ENCODE results near the gene THUMPD2. TPM values are rescaled to one million over a fixed set of nuclear protein-coding genes. Genes with fewer than 3 reads are reported as not detected.
"Not testable (repeated sequence)": the region's sequence is repeated elsewhere in the genome, so short reads cannot be mapped to it uniquely, and the experiment has no call there.

THUMPD2 gene, protein sequence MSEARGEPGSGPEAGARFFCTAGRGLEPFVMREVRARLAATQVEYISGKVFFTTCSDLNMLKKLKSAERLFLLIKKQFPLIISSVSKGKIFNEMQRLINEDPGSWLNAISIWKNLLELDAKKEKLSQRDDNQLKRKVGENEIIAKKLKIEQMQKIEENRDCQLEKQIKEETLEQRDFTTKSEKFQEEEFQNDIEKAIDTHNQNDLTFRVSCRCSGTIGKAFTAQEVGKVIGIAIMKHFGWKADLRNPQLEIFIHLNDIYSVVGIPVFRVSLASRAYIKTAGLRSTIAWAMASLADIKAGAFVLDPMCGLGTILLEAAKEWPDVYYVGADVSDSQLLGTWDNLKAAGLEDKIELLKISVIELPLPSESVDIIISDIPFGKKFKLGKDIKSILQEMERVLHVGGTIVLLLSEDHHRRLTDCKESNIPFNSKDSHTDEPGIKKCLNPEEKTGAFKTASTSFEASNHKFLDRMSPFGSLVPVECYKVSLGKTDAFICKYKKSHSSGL
- 7.9 TPM for total RNA-seq
- long read RNA-seq, transcript THUMPD2-204 (10 exons, 1,970 nt), result major isoform, 9 of 25 reads
- long read RNA-seq, partial matches to known transcripts, result 3 of 25 reads
- long read RNA-seq, other reads (novel, unspliced or antisense), result 12 of 25 reads

DNA sequence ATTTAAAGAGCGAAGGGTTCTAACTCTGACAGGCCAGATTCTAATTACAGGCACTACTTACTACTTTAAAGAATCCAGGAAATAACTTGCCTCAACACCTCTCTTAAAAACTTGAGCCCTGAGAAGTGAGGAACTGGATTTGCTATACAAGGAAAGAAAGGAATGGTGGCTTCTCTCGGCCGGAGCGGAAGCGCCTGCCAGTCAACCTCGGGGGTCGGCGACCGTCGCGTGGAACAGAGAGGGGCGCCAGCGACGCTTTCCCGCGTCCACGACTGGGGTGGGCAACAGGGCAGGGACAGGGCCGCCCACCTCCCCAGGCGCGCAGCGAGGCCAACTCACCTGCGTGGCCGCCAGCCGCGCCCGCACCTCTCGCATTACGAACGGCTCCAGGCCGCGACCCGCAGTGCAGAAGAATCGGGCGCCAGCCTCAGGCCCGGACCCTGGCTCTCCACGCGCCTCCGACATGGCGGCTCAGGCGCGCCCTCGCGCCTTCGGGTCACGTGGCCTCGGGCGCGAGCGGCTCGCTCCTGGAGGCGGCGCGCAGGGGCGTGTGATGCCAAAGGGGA lies at the start of gene THUMPD2:
THUMPD2 (minus strand) TSS at position 484 of the 566 bp plus-strand sequence; CDS start at position 465, 19 bp downstream.
- peak; percentile 90 for DNase-seq (ENCODE audit: low spot score)

DNA sequence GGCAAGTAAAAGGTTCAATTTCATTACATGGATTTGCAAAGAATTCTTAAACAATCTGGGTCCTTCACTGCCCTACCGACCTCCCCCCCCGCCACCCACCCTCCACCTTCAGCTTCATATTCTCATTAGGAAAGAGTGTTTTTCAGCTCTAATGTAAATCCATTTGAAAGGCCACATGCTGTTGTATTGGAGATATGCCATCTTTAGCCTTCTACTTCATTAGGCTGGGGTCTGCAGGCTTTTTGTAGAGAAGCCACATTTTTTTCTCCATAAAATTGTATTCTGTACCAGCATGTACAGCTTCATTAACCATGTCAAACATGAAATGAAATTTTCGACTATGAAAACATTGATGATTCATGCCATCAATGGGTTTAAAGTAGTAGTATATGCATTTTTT lies 42.8 kb upstream of the THUMPD2 start:
- no peak for DNase-seq (ENCODE audit: low spot score)

- no peak for DNase-seq (ENCODE audit: low spot score)
Measured at GRCh38 chr2:39816845-39817244, 37.8 kb upstream of the THUMPD2 start.

GRCh38 chr2:39816428-39816827 lies 37.4 kb upstream of the THUMPD2 start:
- DNase-seq (ENCODE audit: low spot score), result no peak

- DNase-seq (ENCODE audit: low spot score), result no peak
Measured at GRCh38 chr2:39805936-39806608, 27.0 kb upstream of the THUMPD2 start.

DNA sequence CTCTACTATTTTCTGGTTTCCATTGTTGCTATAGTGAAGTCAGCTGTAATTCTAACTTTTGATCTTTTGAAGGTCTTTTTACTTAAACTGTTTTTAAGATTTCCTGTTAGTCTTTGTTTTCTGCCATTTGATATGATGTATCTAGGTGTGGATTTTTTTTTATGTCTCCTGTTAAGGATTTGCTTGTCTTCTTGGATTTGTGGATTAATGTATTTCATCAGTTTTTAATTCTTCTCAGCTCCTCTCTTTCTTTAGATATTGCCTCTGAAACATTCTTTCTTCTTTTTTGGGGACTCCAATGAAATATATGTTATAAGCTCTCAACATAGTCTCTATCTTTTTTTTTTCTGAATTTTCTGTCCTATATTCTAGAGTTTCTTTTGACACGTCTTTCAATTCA lies 24.8 kb upstream of the THUMPD2 start:
- DNase-seq (ENCODE audit: low spot score), result no peak

DNA sequence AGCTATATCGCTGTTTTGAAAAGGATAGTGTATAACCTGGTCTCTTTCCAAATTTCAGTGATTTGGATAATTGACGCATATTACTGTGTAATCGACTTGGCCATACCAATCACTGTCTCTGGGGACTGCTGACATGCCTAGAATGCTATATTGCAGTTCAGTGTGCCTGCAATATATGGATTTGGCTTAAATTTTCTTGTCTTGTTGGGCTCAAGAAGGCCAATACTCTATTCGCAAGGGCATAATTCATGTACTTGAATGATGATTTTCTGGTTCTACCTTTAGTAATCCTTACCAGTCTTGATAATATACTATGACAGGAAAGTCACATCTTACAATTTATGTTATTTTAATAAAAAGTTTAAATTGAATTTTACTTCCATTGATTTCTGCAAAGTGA lies 21.7 kb upstream of the THUMPD2 start:
- no peak for DNase-seq (ENCODE audit: low spot score)

- DNase-seq (ENCODE audit: low spot score), result no peak
Measured at GRCh38 chr2:39796134-39796533, 17.1 kb upstream of the THUMPD2 start.

DNA sequence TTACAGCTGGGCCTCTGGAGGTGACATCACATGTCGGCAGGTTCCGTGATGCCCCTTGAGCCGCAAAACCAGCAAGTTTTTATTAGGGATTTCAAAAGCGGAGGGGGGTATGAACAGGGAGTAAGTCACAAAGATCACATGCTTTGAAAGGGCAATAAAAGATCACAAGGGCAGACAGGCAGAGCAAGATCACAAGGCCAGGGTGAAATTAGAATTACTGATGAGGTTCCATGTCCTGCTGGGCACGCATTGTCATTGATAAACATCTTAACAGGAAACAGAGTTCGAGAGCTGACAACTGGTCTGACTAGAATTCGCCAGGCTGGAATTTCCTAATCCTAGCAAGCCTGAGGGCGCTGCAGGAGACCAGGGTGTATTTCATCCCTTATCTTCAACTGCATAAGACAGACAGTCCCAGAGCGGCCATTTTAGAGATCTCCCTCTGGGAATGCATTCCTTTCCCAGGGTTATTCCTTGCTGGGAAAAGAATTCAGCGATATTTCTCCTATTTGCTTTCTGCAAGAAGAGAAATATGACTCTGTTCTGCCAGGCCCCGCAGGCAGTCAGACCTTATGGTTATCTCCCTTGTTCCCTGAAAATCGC lies 11.3 kb upstream of the THUMPD2 start:
- DNase-seq (ENCODE audit: low spot score), result not testable (repeated sequence)

- no peak for DNase-seq (ENCODE audit: low spot score)
Measured at GRCh38 chr2:39787950-39788349, 8.9 kb upstream of the THUMPD2 start.

DNA sequence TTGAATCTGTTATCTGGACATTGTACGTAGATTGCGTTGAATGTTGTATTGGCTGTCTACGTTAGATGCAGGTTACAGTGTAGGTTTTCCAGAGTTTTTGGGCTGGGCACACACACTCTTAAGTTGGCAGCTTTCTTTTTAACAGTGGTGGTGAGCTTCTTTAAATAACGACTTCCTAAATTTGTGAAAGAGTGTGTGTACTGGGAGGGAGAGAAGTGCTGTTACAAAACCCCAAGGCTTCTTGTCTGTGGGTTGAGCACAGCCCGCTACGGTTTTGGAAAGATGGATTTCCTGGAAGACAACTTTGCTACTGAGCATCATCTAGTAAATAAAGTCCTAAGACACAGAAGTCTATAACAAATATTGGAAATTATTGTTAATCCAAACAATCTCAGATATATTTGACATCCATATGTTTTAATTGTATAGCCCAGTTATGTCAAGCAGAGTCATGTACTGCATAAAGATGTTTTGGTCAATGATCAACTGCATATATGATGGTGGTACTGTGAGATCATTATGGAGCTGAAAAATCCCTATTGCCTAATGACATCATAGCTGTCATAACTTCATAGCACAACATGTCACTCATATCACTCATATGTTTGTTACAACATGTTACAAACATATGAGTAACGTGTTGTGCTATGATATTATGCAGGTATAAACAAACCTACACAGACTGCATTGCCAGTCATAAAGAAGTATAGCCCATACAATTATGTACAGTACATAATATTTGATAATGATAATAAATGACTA lies 7.9 kb upstream of the THUMPD2 start:
- no peak for DNase-seq (ENCODE audit: low spot score)

DNA sequence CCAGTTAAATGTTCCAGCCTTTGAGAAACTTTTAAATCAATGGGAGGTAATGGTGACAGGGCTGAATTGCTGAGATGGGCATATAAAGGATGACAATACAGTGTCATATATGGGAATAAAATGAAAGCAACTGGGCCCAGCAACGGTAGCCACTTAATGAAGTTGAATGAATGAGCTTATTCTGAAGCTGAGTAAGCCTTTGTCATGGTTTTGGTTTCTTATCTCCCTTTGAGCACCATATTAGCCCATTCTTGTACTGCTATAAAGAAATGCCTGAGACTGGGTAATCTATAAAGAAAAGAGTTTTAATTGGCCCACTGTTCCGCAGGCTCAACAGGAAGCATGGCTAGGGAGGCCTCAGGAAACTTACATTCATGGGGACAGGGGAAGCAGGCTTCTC lies 3.5 kb upstream of the THUMPD2 start:
- DNase-seq (ENCODE audit: low spot score), result no peak

DNA sequence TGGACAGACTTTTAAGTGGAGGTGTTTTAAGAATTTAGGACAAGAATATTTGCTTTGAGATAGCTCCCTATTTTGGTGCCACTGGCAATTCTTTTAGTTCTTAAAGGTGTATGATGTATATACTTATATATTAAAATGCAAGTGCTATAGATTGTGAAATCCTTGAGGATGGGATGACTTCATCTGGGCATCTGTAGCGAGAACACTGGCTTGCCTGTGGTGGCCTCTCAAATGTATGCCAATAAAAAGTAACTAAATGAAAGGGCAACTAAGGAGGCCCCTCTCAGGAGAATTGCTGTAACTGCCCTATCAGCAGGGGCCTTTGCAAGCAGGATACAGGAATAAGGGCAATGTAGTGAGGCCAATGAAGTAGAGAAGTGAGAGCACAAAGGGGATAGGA lies 2.6 kb upstream of the THUMPD2 start:
- DNase-seq (ENCODE audit: low spot score), result no peak

DNA sequence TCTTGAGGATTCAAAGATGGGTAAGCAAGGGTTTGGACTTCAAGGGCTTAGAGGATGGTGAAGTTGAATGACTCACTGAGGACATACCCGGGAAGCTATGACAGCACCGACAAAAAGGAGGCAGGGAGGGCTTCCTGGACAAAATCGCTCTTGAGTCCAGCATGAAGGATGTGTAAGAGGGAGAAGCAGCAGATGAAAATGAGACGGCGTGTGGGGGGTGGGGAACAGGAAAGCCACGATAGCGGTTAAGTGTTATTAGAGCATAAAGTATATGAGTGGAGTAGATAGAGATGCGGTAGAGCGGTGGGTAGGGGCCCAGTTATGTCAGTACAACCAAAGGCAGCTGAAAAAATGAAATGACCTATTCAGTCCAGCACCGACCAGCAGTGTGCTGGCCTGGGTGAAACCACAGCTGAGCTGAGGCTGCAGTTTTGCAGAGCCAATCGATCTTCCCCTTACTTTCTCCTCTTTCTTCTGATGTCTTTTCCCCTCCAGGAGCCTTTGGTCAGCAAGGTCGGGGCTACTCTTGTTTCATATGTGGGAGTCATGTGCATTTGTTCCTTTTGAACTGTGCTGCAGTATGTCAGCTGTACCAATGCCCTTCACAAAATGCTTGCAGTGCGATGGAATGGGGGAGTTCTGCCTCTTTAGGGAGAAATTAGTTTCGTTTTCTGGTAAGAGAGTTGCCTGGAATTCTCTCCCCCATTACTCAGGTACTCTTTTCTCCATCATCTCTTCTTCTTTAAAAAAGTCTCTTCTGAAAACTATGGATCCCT lies 2.0 kb upstream of the THUMPD2 start:
- DNase-seq (ENCODE audit: low spot score), result no peak

- DNase-seq (ENCODE audit: low spot score), result no peak
Measured at GRCh38 chr2:39779927-39780326, 869 bp upstream of the THUMPD2 start.

GRCh38 chr2:39779341-39779851 lies 338 bp upstream of the THUMPD2 start:
- no peak for DNase-seq (ENCODE audit: low spot score)

DNA sequence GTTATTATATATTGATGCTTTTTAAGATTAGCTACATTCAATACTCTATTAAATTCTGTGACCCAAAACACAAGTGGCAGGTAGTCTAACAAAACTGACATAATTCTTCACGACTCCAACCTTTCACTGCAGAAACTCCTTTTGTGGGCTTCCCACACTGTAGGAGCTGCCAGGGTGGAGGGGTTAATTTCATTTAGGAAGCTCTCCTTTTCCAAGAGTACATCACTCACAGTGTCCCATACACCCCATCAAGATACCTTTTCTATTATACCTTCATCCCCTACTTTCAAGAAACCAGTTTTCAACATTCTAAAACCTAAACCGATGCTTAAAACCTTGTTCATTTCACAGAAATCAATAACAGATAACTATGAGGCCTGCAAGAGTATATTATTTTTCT lies 825 bp downstream of the THUMPD2 start:
- no peak for DNase-seq (ENCODE audit: low spot score)

GRCh38 chr2:39772812-39773152 lies 6.3 kb downstream of the THUMPD2 start:
- no peak for DNase-seq (ENCODE audit: low spot score)

DNA sequence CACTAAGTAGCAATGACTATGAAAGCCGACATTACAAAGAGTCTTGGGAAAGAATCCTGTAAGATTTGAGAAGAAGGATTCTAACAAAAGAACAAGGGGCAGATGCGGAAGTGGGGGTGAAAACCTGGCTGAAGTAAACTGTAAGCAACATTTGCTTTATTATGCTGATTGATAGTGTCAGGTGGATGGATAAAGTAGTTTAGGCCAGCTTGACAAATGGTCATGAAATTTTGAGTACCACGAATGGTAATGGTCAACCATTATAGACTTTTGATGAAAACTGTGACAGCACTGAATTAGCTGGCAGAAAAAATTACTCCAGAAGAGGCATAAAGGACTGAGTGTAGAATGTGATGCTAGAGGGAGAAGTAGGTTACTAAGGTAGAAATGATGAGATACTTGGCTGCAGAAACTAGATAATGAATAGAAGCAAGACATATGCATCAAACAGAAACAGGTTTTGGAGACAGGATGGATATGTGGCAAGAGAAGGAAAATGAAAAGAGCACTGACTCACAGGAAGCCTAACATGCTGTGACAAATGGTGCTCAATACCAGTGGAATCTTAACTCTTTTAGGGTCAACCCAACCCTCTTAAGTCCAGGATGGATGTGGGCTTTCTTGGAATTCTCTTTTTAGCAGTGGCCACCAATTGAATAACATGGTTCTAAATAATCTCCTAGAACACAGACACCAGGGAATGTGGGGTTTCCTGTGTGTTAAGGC lies 6.8 kb downstream of the THUMPD2 start:
- DNase-seq (ENCODE audit: low spot score), result no peak

All from mesenteric fat pad (tissue), 1 donor.